ENCODE data around the gene CTIF. TPM values are rescaled to one million over a fixed set of nuclear protein-coding genes. Genes with fewer than 3 reads are reported as not detected.
"Not testable (repeated sequence)": the region's sequence is repeated elsewhere in the genome, so short reads cannot be mapped to it uniquely, and the experiment has no call there.

CTIF gene
- total RNA-seq, 1 experiment from 2014 or later: 3.7 TPM

DNA sequence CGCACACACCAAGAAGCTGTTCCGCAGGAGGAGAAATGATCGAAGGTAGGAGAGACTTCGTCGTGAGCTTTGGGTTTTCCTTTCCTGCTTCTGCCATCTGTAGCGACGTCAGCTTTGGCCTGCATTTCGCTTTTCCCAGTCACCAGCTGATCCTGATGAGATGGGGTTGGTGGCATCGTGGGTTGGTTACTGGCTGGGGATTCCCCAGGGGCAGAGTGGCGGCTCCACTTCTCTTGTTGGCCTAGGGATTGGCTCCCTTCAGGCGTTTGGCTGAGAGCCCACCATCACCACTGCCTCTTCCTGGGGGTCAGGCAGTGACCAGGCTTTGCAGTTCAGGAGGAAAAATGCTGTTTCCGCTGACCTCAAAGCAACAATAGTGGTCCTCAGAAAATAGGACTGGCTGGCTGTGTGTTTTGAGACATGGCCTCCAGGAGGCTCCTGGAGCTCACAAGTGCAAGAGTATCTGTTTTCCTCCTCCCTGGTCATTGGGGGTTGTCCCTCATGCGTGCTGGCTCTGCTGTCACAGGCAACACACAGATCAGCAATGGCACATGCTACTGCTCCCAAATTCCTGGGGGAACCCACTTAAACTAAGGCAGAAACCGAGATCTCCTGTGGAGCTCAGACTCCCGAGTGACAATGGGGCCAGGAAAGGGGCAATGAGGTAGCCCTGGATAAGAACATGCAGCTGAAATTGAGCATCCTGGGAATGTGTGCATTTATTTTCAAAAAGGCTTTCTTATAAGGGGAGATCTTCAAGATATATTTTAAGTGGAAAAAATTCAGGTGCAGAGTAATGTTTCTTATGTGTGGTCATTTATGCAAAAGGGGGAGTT lies 173.0 kb downstream of the CTIF start:
- DNase-seq (ENCODE audit: low read depth, low spot score): peak; percentile 79
- in situ Hi-C loops (cut with HindIII; ENCODE audit: low pct_unique_long_range_greater_than_20kb, low sequenced_read_pairs): no loop called here

GRCh38 chr18:48713309-48713708 lies 174.5 kb downstream of the CTIF start:
- no peak for DNase-seq (ENCODE audit: low read depth, low spot score)
- in situ Hi-C loops (cut with HindIII; ENCODE audit: low pct_unique_long_range_greater_than_20kb, low sequenced_read_pairs): no loop called here

GRCh38 chr18:48714873-48715272 lies 176.0 kb downstream of the CTIF start:
- in situ Hi-C loops (cut with HindIII; ENCODE audit: low pct_unique_long_range_greater_than_20kb, low sequenced_read_pairs): no loop called here
- no peak for DNase-seq (ENCODE audit: low read depth, low spot score)

DNA sequence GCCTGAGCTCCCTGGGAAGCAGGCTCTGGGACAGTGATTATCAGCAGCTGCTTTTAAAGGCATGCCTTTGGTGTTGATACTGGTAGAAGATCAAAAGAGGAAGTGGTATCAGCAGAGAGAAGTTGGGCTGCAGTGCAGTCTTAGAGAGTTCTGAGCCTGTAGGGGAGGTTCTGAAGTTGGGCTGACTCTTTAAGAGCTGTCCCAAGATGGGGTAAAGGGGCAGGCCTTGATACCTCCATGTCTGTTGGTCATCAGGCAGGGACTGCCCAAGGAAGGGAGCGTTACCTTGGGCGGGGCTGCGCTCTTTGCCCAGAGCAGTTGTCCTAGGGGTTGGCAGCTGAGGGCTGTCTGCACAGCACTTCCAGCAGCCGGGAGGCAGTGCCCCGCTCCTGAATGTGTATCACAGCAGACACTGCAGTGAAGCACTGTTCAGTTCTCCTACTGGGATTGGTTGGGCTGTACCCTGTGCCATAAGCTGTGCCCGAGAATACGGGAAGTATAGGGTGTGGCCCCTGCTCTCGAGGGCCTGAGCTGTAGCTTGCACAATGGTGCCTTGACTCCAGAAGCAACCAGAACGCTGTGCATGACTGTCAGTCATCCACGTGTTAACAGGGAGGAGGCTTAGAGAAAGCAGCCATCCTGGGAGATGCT lies 177.0 kb downstream of the CTIF start:
- in situ Hi-C loops (cut with HindIII; ENCODE audit: low pct_unique_long_range_greater_than_20kb, low sequenced_read_pairs): no loop called here
- DNase-seq (ENCODE audit: low read depth, low spot score): no peak

DNA sequence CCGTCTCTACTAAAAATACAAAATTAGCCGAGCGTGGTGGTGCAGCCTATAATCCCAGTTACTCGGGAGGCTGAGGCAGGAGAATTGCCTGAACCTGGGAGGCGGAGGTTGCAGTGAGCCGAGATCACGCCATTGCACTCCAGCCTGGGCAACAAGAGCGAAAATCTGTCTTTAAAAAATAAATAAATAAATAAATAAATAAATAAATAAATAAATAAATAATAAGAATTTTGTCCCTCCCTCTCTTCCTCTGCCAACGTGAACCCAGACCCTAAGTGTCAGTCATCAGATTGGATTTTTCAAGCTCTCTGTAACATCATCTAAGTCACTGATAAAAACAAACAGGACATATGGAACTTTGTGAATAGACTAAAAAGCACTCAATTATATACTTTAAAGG lies 178.4 kb downstream of the CTIF start:
- in situ Hi-C loops (cut with HindIII; ENCODE audit: low pct_unique_long_range_greater_than_20kb, low sequenced_read_pairs); DNase-seq (ENCODE audit: low read depth, low spot score): not testable (repeated sequence)

DNA sequence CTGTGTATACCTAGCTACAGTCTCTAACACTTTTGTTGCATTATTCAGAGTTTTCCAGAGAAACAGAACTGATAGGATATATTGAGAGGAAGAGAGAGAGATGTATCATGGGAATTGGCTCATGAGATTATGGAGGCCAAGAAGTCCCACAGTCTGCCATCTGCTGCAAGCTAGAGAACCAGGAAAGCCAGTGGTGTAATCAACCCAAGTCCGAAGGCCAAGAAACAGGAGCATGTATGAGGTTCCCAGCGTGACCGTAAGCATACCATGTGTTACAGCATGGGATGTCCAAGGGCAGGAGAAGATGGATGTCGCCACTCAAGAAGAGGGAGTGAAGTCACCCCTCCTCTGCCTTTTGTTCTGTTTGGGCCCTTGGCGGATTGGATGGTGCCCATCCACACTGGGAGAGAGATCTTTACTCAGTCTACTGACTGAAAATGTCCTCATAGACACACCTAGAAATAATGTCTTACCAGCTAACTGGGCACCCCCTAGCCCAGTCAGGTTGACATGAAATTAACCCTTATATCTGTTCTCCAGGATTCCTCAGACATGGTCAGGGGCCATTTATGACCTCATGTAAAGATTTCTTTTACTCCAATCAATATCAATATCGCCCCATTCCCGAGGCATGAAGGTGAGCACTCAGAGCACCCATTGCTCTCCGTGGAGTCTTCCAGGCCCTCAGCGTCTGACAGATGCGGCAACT lies 179.6 kb downstream of the CTIF start:
- in situ Hi-C loops (cut with HindIII; ENCODE audit: low pct_unique_long_range_greater_than_20kb, low sequenced_read_pairs): no loop called here
- no peak for DNase-seq (ENCODE audit: low read depth, low spot score)

- in situ Hi-C loops (cut with HindIII; ENCODE audit: low pct_unique_long_range_greater_than_20kb, low sequenced_read_pairs): no loop called here
- DNase-seq (ENCODE audit: low read depth, low spot score): no peak
These were observed 180.6 kb downstream of the CTIF start for GRCh38 chr18:48719388-48719787.

- in situ Hi-C loops (cut with HindIII; ENCODE audit: low pct_unique_long_range_greater_than_20kb, low sequenced_read_pairs): no loop called here
- DNase-seq (ENCODE audit: low read depth, low spot score): no peak
These were observed 181.3 kb downstream of the CTIF start for GRCh38 chr18:48719974-48720654.

- DNase-seq (ENCODE audit: low read depth, low spot score): no peak
- in situ Hi-C loops (cut with HindIII; ENCODE audit: low pct_unique_long_range_greater_than_20kb, low sequenced_read_pairs): no loop called here
These were observed 181.8 kb downstream of the CTIF start for GRCh38 chr18:48720655-48721025.

- no peak for DNase-seq (ENCODE audit: low read depth, low spot score)
- in situ Hi-C loops (cut with HindIII; ENCODE audit: low pct_unique_long_range_greater_than_20kb, low sequenced_read_pairs): no loop called here
These were observed 182.5 kb downstream of the CTIF start for GRCh38 chr18:48721312-48721711.

GRCh38 chr18:48723016-48723415 lies 184.2 kb downstream of the CTIF start:
- in situ Hi-C loops (cut with HindIII; ENCODE audit: low pct_unique_long_range_greater_than_20kb, low sequenced_read_pairs): no loop called here
- DNase-seq (ENCODE audit: low read depth, low spot score): no peak

DNA sequence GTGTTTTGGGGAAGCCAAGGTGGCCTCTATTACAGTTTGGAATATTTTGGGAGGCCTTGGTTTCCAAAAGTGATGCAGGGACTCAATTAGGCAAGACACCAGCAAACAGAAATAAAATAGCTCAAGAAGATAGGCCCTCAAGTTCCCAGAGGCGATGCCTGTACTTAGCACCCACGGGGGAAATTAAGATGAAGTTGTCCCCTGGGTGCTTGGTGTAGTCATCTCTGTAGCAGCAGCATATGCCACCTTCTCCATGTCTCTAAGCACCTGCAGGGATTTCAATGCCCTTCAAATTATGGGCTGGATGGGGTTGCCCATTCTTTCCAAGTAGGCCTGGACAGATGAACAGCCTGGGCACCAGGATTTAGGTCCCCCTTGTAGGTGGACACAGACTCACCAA lies 185.0 kb downstream of the CTIF start:
- in situ Hi-C loops (cut with HindIII; ENCODE audit: low pct_unique_long_range_greater_than_20kb, low sequenced_read_pairs): no loop called here
- DNase-seq (ENCODE audit: low read depth, low spot score): no peak

GRCh38 chr18:48724442-48724841 lies 185.6 kb downstream of the CTIF start:
- in situ Hi-C loops (cut with HindIII; ENCODE audit: low pct_unique_long_range_greater_than_20kb, low sequenced_read_pairs): no loop called here
- no peak for DNase-seq (ENCODE audit: low read depth, low spot score)

DNA sequence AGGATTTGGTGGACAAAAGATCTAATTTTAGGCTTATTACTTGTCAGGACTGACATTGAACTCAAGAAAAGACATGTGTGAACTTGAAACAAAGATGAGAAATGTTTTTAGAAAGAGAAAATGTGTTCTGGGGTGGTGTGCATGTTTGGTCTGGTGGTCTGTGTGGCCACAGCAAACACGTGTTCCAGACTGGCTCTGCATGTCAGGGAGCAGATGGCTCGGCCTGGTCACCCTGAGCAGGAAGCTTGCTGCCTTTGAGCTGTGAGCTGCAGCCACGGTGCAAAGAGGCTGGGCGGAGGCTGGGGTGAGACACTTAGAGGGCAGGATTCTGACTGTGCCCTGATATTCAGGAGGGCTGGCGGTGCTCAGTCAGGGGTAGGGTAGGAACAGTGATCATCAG lies 186.1 kb downstream of the CTIF start:
- in situ Hi-C loops (cut with HindIII; ENCODE audit: low pct_unique_long_range_greater_than_20kb, low sequenced_read_pairs): no loop called here
- DNase-seq (ENCODE audit: low read depth, low spot score): no peak

DNA sequence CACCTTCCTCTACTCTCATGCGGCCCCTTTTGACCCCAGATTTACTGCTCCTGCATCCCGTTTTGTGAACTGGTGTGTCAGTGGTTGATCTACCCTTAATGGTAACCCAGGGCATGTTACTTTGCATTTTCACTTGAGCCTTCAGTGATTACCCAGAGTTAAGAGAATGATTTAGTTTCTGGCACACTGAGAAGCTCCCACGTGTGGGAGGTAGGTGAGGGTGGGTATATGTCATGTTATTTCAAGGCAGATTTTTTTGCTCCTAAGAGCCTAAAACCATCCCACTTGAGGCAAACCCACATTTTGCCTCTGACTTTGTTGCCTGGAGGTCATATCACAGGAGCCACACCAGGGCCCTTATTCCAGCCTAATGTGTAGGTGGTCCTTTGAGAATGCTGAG lies 186.7 kb downstream of the CTIF start:
- DNase-seq (ENCODE audit: low read depth, low spot score): no peak
- in situ Hi-C loops (cut with HindIII; ENCODE audit: low pct_unique_long_range_greater_than_20kb, low sequenced_read_pairs): no loop called here

DNA sequence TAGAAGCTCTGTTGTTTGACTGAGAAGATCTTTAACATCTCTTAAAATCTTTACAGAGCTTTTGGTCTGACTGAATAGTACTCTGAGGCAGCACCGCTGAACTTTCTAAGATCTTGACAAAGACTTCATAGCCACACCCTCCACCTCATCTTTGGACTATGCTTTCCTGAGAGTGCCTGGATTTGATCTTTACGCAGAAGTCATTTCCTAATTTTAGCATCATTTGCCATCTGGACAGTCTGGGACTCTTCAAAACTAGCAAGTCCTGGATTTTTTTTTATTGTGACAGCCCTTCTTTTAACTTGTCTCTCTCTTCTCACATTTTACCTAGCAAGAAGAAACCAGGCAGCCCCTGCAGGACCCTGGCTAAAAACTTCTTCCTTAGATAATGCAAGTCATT lies 188.8 kb downstream of the CTIF start:
- in situ Hi-C loops (cut with HindIII; ENCODE audit: low pct_unique_long_range_greater_than_20kb, low sequenced_read_pairs): no loop called here
- DNase-seq (ENCODE audit: low read depth, low spot score): no peak

- peak; percentile 70 for DNase-seq (ENCODE audit: low read depth, low spot score)
- in situ Hi-C loops (cut with HindIII; ENCODE audit: low pct_unique_long_range_greater_than_20kb, low sequenced_read_pairs): no loop called here
These were observed 189.5 kb downstream of the CTIF start for GRCh38 chr18:48728204-48728833.

DNA sequence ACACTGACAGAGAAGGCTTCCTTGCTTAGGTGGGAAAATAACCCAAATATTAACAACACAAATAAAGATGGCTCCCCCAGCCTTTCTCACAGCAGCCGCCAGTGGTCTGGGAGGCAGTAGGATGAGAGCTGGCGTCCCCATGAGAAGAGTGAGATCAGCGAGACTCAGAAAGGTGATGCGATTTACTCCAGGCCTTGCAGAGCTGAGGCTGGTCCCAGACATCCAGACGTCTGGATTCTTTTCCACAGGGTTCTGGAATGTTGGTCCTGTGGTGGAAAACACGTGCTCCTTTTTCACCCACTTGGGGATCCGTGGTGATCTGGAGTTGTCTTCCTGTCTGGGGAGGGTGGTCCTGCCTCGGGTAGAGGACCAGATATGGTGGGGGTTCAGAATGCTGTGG lies 190.6 kb downstream of the CTIF start:
- no peak for DNase-seq (ENCODE audit: low read depth, low spot score)
- in situ Hi-C loops (cut with HindIII; ENCODE audit: low pct_unique_long_range_greater_than_20kb, low sequenced_read_pairs): no loop called here
